ENCODE data around the gene SLC25A17.

- TF ChIP-seq POLR2A (IDR thresholded peaks at IDR 0.05): no peak
- TF ChIP-seq CTCF (IDR thresholded peaks at IDR 0.05): no peak
Observed at GRCh38 chr22:40838486-40838885, 19.3 kb upstream of the SLC25A17 start.

Measured in body of pancreas (tissue), 4 donors.